HG03108 (cell line): ENCODE data around the gene IFNA21.
"Not testable (repeated sequence)": the region's sequence is repeated elsewhere in the genome, so short reads cannot be mapped to it uniquely, and the experiment has no call there.

ENCODE experiments used
- ATAC-seq: cut with Tn5 transposase; IDR thresholded peaks from one replicate; pipeline ENCODE4 v1.9.1; 2021; ENCODE audit warnings: moderate library complexity; ENCODE audit not compliant: unreplicated experiment

The IFNA21 gene

DNA sequence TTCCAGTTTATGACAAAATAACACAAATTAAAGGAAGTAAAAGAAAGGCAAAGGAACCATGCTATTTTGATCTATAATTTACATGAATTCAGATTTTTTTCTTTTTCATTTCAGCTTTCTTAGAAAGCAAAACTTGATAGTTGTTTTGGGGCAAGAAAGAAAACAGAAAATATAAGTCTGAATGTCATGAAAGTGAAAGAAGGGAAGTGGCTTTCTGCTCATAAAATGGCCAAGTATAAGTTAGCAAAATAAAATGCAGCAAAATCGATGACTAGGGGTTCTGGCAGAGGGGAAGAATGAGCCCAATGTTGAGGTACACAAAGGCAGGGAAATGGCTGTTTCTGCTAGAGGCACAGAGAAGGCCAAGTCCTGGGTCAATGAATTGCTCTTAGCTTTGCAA is 21.9 kb downstream of the IFNA21 start:
- ATAC-seq = peak; percentile 59

DNA sequence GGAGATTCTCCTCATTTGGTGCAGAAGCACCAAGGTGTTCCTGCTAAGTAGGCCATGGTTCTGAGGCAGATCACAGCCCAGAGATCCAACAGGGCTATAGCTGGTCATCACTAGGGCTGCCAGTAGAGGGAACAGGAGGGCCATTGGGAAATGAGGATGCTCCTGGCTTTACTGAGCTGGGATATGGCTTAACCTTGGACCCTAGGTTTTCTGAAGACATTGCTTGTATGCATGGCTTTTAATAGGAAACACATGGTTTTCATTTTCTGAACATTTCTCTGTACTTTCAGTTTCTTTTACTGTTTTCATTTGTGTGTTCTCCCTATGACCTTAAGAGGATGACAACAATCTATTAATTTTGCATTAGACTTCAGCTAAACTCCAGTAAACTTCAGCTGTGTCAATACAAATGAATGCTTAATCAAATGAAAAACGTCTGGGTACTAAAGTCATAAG is 25.0 kb downstream of the IFNA21 start, which contains the start of gene IFNW1:
Gene IFNW1, minus strand, starts transcription at position 406 of the 456 bp plus-strand sequence. Its CDS starts 262 bp downstream, at position 144.
- ATAC-seq = peak; percentile 56

DNA sequence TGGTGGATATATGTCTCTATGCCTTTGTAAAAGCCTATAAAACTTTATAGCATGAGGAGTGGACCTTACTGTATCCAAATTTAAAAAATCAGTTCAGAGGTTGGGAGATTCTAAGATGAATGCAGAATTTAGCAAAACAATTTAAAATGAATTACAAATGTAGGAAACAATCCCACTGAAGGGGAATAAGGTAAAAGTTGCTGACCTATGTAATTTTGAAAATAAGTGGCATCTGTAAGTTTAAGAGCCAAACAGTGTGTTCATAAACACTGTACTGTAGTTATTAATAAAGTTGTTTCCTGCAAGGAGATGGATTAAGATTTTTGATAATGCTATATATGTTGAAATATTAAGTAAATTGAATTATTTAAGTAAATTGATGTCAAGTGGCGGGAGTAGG is 29.4 kb downstream of the IFNA21 start:
- ATAC-seq = no peak

DNA sequence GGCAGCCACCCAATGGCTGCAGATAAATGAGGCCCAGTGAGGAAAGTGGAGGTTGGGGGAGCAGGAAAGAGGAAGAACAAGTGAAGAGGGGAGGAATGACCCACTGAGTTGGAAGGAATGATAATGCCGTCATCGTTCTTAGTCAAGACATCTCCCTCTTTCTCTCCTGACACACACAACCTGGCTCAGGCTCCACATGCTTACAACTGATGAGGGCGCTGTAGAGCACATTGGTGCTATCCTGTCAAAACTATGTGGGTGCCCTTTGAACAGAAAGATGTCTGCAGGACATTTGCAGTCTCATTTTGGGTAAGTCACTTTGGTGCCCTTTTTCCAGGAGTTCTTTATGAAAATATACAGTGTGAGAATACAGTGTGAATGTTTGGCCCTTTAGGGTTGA is 30.7 kb downstream of the IFNA21 start:
- ATAC-seq = no peak

DNA sequence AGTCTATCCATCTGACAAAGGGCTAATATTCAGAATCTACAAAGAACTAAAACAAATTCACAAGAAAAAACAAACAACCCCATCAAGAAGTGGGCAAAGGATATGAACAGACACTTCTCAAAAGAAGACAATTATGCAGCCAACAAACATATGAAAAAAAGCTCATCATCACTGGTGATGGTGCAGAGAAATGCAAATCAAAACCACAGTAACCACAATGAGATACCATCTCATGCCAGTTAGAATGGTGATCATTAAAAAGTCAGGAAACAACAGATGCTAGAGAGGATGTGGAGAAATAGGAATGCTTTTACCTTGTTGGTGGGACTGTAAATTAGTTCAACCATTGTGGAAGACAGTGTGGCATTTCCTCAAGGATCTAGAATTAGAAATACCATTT is 38.3 kb downstream of the IFNA21 start:
- not testable (repeated sequence) for ATAC-seq

DNA sequence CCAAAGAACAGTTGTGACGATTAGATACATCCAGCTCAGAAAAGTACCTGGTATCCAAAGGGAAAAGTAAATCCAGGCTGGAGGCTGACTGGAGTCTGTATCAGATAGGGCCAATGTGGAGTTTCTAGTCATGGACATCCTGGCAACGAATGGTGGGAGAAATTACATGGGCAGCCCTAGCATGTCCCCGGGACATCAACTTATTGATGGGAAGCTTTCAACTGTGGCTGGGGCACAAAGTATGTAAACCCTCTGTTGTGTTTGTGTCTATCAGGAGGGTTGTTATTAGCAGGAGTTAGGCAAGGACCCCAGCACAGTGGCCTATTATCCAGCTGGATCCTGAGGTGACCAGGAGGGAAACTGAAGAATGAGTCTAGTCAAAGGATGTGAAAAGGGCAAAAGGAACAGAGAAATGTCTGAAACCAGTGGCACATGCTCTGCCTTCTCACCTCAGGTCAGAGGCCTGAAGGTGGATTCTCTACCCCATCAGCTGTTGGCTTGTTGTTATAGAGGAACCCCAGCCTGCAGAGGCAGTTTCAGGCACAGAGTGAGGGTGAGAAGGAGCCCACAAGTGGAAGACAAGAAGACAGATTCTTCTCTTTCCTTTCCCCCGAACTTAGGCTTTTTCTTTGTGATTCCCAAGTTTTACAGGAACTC is 44.7 kb downstream of the IFNA21 start:
- peak; percentile 41 for ATAC-seq

DNA sequence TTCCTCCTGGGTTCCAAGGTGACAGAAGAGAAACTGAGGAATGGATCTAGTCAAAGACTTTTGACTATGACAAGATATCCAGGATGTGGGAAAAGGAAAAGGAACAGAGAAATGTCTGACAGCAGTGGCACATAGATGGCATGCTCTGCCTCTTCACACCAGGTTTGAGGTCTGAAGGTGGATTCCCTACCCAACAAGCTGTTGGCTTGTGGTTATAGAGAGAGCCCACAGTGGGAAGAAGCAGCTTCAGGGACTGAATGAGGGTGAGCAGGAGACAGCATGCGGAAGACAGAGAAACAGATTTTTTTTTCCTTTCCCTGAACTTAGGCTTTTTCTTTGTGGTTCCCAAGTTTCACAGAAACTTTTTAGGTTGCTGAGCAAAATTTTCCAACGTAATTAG is 45.4 kb downstream of the IFNA21 start:
- peak; percentile 76 for ATAC-seq

DNA sequence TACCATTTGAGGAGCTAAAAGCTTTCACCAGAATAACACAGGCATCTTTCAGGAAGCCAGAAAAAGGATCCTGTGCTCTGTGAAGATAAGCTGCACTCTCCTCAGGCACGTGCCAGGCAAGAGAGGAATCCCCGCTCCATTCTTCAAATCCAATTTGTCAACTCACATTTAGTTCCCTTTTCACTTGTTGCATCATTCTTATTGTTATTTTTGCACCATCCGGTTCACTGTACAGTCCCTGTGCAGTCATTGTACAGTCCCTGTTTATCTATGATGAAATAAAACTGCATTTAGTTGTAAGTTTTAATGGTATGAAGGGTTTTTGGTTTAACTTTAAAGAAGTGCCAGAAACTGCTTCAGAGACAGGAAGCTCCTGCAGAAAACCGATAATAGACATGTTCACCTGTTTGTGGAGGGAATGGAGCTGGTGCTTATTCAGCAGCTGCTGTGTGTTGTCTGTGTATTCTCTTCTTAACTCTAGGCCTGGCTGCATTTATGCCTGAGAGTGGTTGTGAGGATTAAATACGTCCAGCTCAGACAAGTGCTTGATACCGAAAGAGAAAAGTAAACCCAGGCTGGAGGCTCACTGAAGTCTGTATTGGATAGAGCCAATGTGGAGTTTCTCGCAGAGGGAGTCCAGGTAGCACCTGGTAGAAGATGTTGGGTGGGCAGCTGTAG is 47.2 kb downstream of the IFNA21 start:
- ATAC-seq = no peak
